IMR-90 (cell line): ENCODE measurements around the gene REC114. TPM values are rescaled to one million over a fixed set of nuclear protein-coding genes. Genes with fewer than 3 reads are reported as not detected.

Source experiments
- ATAC-seq: fragments of 200-7000 bp; cut with Tn5 transposase; 2 replicates; pipeline ENCODE4 v1.9.1; 2020; ENCODE audit warnings: low read depth, mild to moderate bottlenecking, moderate library complexity
- BruUV-seq: library from RNA; stranded (reverse); fragments of 400-500 nt; replicated peaks from 2 replicates; lab custom pipeline; 2021; lab: Mats Ljungman, UMichigan
- CTCF ChIA-PET: fragments of 300-600 bp; formaldehyde crosslinking; extraction: SDS; loops from one replicate; lab custom pipeline; 2021; ENCODE audit warnings: antibody characterized with exemption; lab: Yijun Ruan, JAX
- POLR2A ChIA-PET: fragments of 300-600 bp; sonication (Branson Sonifier 250); formaldehyde crosslinking; loops from one replicate; lab custom pipeline; 2022; ENCODE audit warnings: antibody characterized with exemption; ENCODE audit not compliant: unreplicated experiment; lab: Charles Lee
- DNase-seq: peaks from one replicate; pipeline ENCODE4 v3.0.0; 2013
- H2AFZ ChIP-seq: replicated peaks from 2 replicates; pipeline ENCODE3; 2013; ENCODE audit warnings: low read length, mild to moderate bottlenecking; ENCODE audit not compliant: poor library complexity
- H2AK5ac ChIP-seq: 2 replicates; pipeline ENCODE4 v1.6.1; 2013; ENCODE audit warnings: low read depth, low read length, inconsistent platforms
- H2AK9ac ChIP-seq: replicated peaks from 2 replicates; pipeline ENCODE3; 2013; ENCODE audit warnings: mild to moderate bottlenecking, low read depth, low read length, moderate library complexity; ENCODE audit not compliant: poor library complexity
- H2BK120ac ChIP-seq: 2 replicates; pipeline ENCODE4 v1.6.1; 2013; ENCODE audit warnings: low read depth, low read length, inconsistent platforms
- H2BK15ac ChIP-seq: 3 replicates; pipeline ENCODE4 v1.6.1; 2013; ENCODE audit warnings: low read depth, low read length, inconsistent platforms
- H2BK20ac ChIP-seq: 2 replicates; pipeline ENCODE4 v1.6.1; 2013; ENCODE audit warnings: low read depth, mild to moderate bottlenecking, inconsistent platforms, low read length, moderate library complexity
- H2BK5ac ChIP-seq: 2 replicates; pipeline ENCODE4 v1.6.1; 2013; ENCODE audit warnings: mild to moderate bottlenecking, low read depth, low read length, inconsistent platforms; ENCODE audit not compliant: poor library complexity, severe bottlenecking
- H3K14ac ChIP-seq: replicated peaks from 2 replicates; pipeline ENCODE4 v1.6.1; 2013; ENCODE audit warnings: low read depth, low read length, inconsistent platforms
- H3K18ac ChIP-seq: 2 replicates; pipeline ENCODE4 v1.6.1; 2013; ENCODE audit warnings: low read depth, low read length, control low read depth
- H3K23ac ChIP-seq: 2 replicates; pipeline ENCODE4 v1.6.1; 2013; ENCODE audit warnings: low read depth, low read length, inconsistent platforms
- H3K27ac ChIP-seq: 2 replicates; pipeline ENCODE4 v1.5.1; 2013; ENCODE audit warnings: mild to moderate bottlenecking, control low read depth, low read length; ENCODE audit not compliant: insufficient read depth
- H3K27me3 ChIP-seq: 2 replicates; pipeline ENCODE4 v1.6.1; 2013; ENCODE audit warnings: low read length; ENCODE audit not compliant: control insufficient read depth, insufficient read depth
- H3K36me3 ChIP-seq: 2 replicates; pipeline ENCODE4 v1.6.1; 2013; ENCODE audit warnings: low read length, mixed read lengths; ENCODE audit not compliant: control insufficient read depth, insufficient read depth
- H3K4ac ChIP-seq: 2 replicates; pipeline ENCODE4 v1.6.1; 2013; ENCODE audit warnings: low read depth, low read length, inconsistent platforms
- H3K4me1 ChIP-seq: 2 replicates; pipeline ENCODE4 v1.6.1; 2013; ENCODE audit warnings: low read length, mixed read lengths; ENCODE audit not compliant: control insufficient read depth, insufficient read depth
- H3K4me2 ChIP-seq: 2 replicates; pipeline ENCODE4 v1.6.1; 2013; ENCODE audit warnings: low read depth, mild to moderate bottlenecking, control low read depth, low read length, moderate library complexity
- H3K4me3 ChIP-seq: 2 replicates; pipeline ENCODE4 v1.5.1; 2013; ENCODE audit warnings: low read depth, mild to moderate bottlenecking, control low read depth, low read length, moderate library complexity; ENCODE audit not compliant: insufficient read depth
- H3K56ac ChIP-seq: 2 replicates; pipeline ENCODE4 v1.6.1; 2013; ENCODE audit warnings: low read length, inconsistent platforms; ENCODE audit not compliant: insufficient read depth; ENCODE audit errors: extremely low read depth
- H3K79me1 ChIP-seq, 2 experiments: 2 replicates each; pipeline ENCODE4 v1.6.1; 2013; ENCODE audit warnings: low read length in 2 of 2, inconsistent platforms in 1 of 2, low read depth in 1 of 2
- H3K9ac ChIP-seq: 2 replicates; pipeline ENCODE4 v1.6.1; 2013; ENCODE audit warnings: low read depth, low read length, control low read depth
- H3K9me1 ChIP-seq: 2 replicates; pipeline ENCODE4 v1.6.1; 2013; ENCODE audit warnings: low read length, inconsistent platforms; ENCODE audit not compliant: insufficient read depth
- H3K9me3 ChIP-seq: 2 replicates; pipeline ENCODE4 v1.6.1; 2013; ENCODE audit warnings: low read length; ENCODE audit not compliant: control insufficient read depth, insufficient read depth
- H4K20me1 ChIP-seq: 2 replicates; pipeline ENCODE4 v1.6.1; 2013; ENCODE audit warnings: low read length, inconsistent platforms; ENCODE audit not compliant: insufficient read depth
- H4K5ac ChIP-seq: 2 replicates; pipeline ENCODE4 v1.6.1; 2013; ENCODE audit warnings: mild to moderate bottlenecking, low read depth, low read length, control low read depth
- H4K8ac ChIP-seq, 2 experiments: 2 replicates each; pipeline ENCODE4 v1.6.1; 2013; ENCODE audit warnings: low read depth in 2 of 2, low read length in 2 of 2, control low read depth in 1 of 2, inconsistent platforms in 1 of 2
- H4K91ac ChIP-seq: 2 replicates; pipeline ENCODE4 v1.6.1; 2013; ENCODE audit warnings: low read depth, low read length, inconsistent platforms; ENCODE audit not compliant: insufficient read depth
- CHD1 ChIP-seq: IDR thresholded peaks from 2 replicates; pipeline ENCODE4 v1.6.1; 2012; ENCODE audit warnings: low read depth, low read length, improper control_type of control experiment
- ELK1 ChIP-seq: fragments of 150-350 bp; IDR thresholded peaks from 2 replicates; pipeline ENCODE4 v1.6.1; 2016; ENCODE audit warnings: low read depth, mild to moderate bottlenecking, low read length, moderate library complexity, borderline replicate concordance
- FOS ChIP-seq: fragments of 150-350 bp; IDR thresholded peaks from 2 replicates; pipeline ENCODE4 v1.6.1; 2016; ENCODE audit warnings: low read depth, low read length
- MAFK ChIP-seq: IDR thresholded peaks from 2 replicates; pipeline ENCODE4 v1.6.1; 2012; ENCODE audit warnings: low read depth, low read length, improper control_type of control experiment
- MAZ ChIP-seq: IDR thresholded peaks from 2 replicates; pipeline ENCODE4 v1.6.1; 2012; ENCODE audit warnings: low read depth, mild to moderate bottlenecking, low read length, improper control_type of control experiment, moderate library complexity, borderline replicate concordance
- MXI1 ChIP-seq: IDR thresholded peaks from 2 replicates; pipeline ENCODE4 v1.6.1; 2012; ENCODE audit warnings: low read depth, mild to moderate bottlenecking, low read length, moderate library complexity, borderline replicate concordance
- NFE2L2 ChIP-seq: fragments of 150-350 bp; IDR thresholded peaks from 2 replicates; pipeline ENCODE4 v1.6.1; 2016; ENCODE audit warnings: low read depth, mild to moderate bottlenecking, low read length
- POLR2A ChIP-seq: IDR thresholded peaks from 2 replicates; pipeline ENCODE4 v1.6.1; 2012; ENCODE audit warnings: mild to moderate bottlenecking, low read depth, low read length
- RAD21 ChIP-seq: IDR thresholded peaks from 2 replicates; pipeline ENCODE4 v1.6.1; 2012; ENCODE audit warnings: low read length, improper control_type of control experiment
- RCOR1 ChIP-seq: IDR thresholded peaks from 2 replicates; pipeline ENCODE4 v1.6.1; 2012; ENCODE audit warnings: mild to moderate bottlenecking, low read length, improper control_type of control experiment; ENCODE audit not compliant: insufficient replicate concordance
- USF2 ChIP-seq: fragments of 150-350 bp; IDR thresholded peaks from 2 replicates; pipeline ENCODE4 v1.6.1; 2017; ENCODE audit warnings: mild to moderate bottlenecking, antibody characterized with exemption, low read length, low read depth
- WGBS, 2 experiments: methylation state at CpG; one replicate each; pipeline versions ENCODE4 v1.1.5 to v1.1.7; 2013; ENCODE audit warnings: missing lambda C conversion rate in 2 of 2; ENCODE audit not compliant: insufficient read length in 1 of 2; ENCODE audit errors: extremely low coverage in 2 of 2; 5-methylcytosine and 5-hydroxymethylcytosine counted together
- dilution Hi-C: fragments of 300-500 bp; cut with HindIII; formaldehyde crosslinking; loops from one replicate; pipeline ENCODE4 v1.14.3; 2018; ENCODE audit warnings: low sequenced_read_pairs; ENCODE audit not compliant: unreplicated experiment
- in situ Hi-C: fragments of 300-500 bp; cut with MboI; formaldehyde crosslinking; loops from 3 replicates; pipeline ENCODE4 v1.14.3; 2019; ENCODE audit warnings: low sequenced_read_pairs, inconsistent platforms, mixed read lengths
- intact Hi-C: fragments of 100-400 bp; cut with micrococcal nuclease; formaldehyde crosslinking; loops from 2 replicates; pipeline ENCODE4 v1.10.0; 2022
- polyA plus RNA-seq, 3 experiments: library from polyadenylated mRNA; depleted of rRNA; stranded (reverse); fragments of >200 nt; gene quantifications; 2 replicates each; pipeline ENCODE4 v1.2.3, GENCODE V29; 2012; ENCODE audit warnings: low replicate concordance in 1 of 3
- total RNA-seq: library from RNA; depleted of rRNA; stranded (reverse); fragments of >200 nt; gene quantifications from 2 replicates; pipeline ENCODE4 v1.2.3, GENCODE V29; 2012

REC114 gene
- total and polyA plus RNA-seq, 2 of the 4 experiments (the other 2 are of a cell fraction): not detected

- TF ChIP-seq RAD21: no peak
- TF ChIP-seq USF2: no peak
- no peak for TF ChIP-seq FOS
- TF ChIP-seq MAFK: no peak
- no peak for TF ChIP-seq ELK1
- no peak for TF ChIP-seq RCOR1
- no peak for TF ChIP-seq MAZ
- no peak for TF ChIP-seq NFE2L2
- no peak for TF ChIP-seq POLR2A
- TF ChIP-seq MXI1: no peak
- TF ChIP-seq CHD1: no peak
- Histone ChIP-seq H3K9me1 (peaks cover 7% of the 10 kb centered on the region; the same call in 1 of the 2 replicates), H3K79me1 (peaks cover 21 to 48% of the 10 kb centered on the region in 2 experiments; a peak in 3 of 4 replicates), H2AK5ac (no peak overlapping the region), H3K4me3 (no peak overlapping the region), H2AK9ac (no peak overlapping the region), H2BK120ac (no peak overlapping the region), H2BK5ac (no peak overlapping the region), H3K4ac (no peak overlapping the region), H3K4me2 (no peak overlapping the region), H4K91ac (no peak overlapping the region), H3K9me3 (no peaks in the 10 kb centered on the region), H3K9ac (no peak overlapping the region), H2BK15ac (no peak overlapping the region), H3K56ac (no peak overlapping the region), H3K4me1 (peaks cover 5% of the 10 kb centered on the region), H2AFZ (no peak overlapping the region), H3K27ac (no peak overlapping the region), H4K8ac (no peak overlapping the region), H3K27me3 (no peaks in the 10 kb centered on the region), H3K18ac (no peak overlapping the region), H3K36me3 (peaks cover 53% of the 10 kb centered on the region), H4K5ac (no peak overlapping the region), H3K14ac (no peak overlapping the region), H4K20me1 (peaks cover 10% of the 10 kb centered on the region), H2BK20ac (no peak overlapping the region), H3K23ac (no peak overlapping the region)
- no TSS peak for BruUV-seq
- intact Hi-C loops: no loop called here
- in situ Hi-C loops: loop anchor here (5.0 kb wide), 1 partner anchor 61 kb away; the partner anchor contains the start of gene NPTN
- ChIA-PET CTCF (interaction anchor here (1.7 kb wide), 1 partner anchor 65 kb away, joined by 4 read pairs; no protein-coding TSS in a partner anchor), POLR2A (no interaction called here)
- ATAC-seq: no peak
- 56% methylated on average over 1 of the region's 5 CpGs; no CpG with 5 or more reads in 1 of the 2 experiments for WGBS, 2 experiments
- dilution Hi-C loops: no loop called here
- no peak for DNase-seq
Observed at GRCh38 chr15:73571346-73571745, 128.4 kb downstream of the REC114 start.
